Measurements from ENCODE around the gene VSNL1.

VSNL1 gene

GRCh38 chr2:17600556-17601204 is 60.2 kb downstream of the VSNL1 start:
- no peak for DNase-seq (ENCODE audit: low read depth)

GRCh38 chr2:17604050-17604449 is 63.6 kb downstream of the VSNL1 start:
- H3K4me3 ChIP-seq (ENCODE audit: low read depth, low read length), result no peak overlapping the region

More at GRCh38 chr2:17600556-17601204, 60.2 kb downstream of the VSNL1 start:
- H3K4me3 ChIP-seq (ENCODE audit: low read depth, low read length), result no peak overlapping the region

GRCh38 chr2:17605696-17606095 is 65.2 kb downstream of the VSNL1 start:
- no peak for DNase-seq (ENCODE audit: low read depth)
- H3K4me3 ChIP-seq (ENCODE audit: low read depth, low read length), result no peak overlapping the region

More at GRCh38 chr2:17604050-17604449, 63.6 kb downstream of the VSNL1 start:
- no peak for DNase-seq (ENCODE audit: low read depth)

- H3K4me3 ChIP-seq (ENCODE audit: low read depth, low read length), result no peak overlapping the region
- no peak for DNase-seq (ENCODE audit: low read depth)
These were observed 66.4 kb downstream of the VSNL1 start for GRCh38 chr2:17606851-17607250.

GRCh38 chr2:17607379-17607778 is 66.9 kb downstream of the VSNL1 start:
- no peak overlapping the region for H3K4me3 ChIP-seq (ENCODE audit: low read depth, low read length)
- no peak for DNase-seq (ENCODE audit: low read depth)

GRCh38 chr2:17608251-17608650 is 67.8 kb downstream of the VSNL1 start:
- DNase-seq (ENCODE audit: low read depth), result no peak
- no peak overlapping the region for H3K4me3 ChIP-seq (ENCODE audit: low read depth, low read length)

GRCh38 chr2:17610521-17610920 is 70.0 kb downstream of the VSNL1 start:
- no peak for DNase-seq (ENCODE audit: low read depth)
- H3K4me3 ChIP-seq (ENCODE audit: low read depth, low read length), result no peak overlapping the region

- no peak for DNase-seq (ENCODE audit: low read depth)
- no peak overlapping the region for H3K4me3 ChIP-seq (ENCODE audit: low read depth, low read length)
These were observed 70.5 kb downstream of the VSNL1 start for GRCh38 chr2:17611036-17611435.

GRCh38 chr2:17614174-17614930 is 73.9 kb downstream of the VSNL1 start:
- no peak overlapping the region for H3K4me3 ChIP-seq (ENCODE audit: low read depth, low read length)
- no peak for DNase-seq (ENCODE audit: low read depth)

- DNase-seq (ENCODE audit: low read depth), result no peak
- H3K4me3 ChIP-seq (ENCODE audit: low read depth, low read length), result no peak overlapping the region
These were observed 74.7 kb downstream of the VSNL1 start for GRCh38 chr2:17615147-17615546.

- peak; percentile 44 for DNase-seq (ENCODE audit: low read depth)
- no peak overlapping the region for H3K4me3 ChIP-seq (ENCODE audit: low read depth, low read length)
These were observed 75.3 kb downstream of the VSNL1 start for GRCh38 chr2:17615728-17616351.

GRCh38 chr2:17616405-17616804 is 75.9 kb downstream of the VSNL1 start:
- no peak overlapping the region for H3K4me3 ChIP-seq (ENCODE audit: low read depth, low read length)
- no peak for DNase-seq (ENCODE audit: low read depth)

GRCh38 chr2:17617516-17617915 is 77.0 kb downstream of the VSNL1 start:
- no peak overlapping the region for H3K4me3 ChIP-seq (ENCODE audit: low read depth, low read length)
- no peak for DNase-seq (ENCODE audit: low read depth)

GRCh38 chr2:17617955-17618354 is 77.5 kb downstream of the VSNL1 start:
- no peak for DNase-seq (ENCODE audit: low read depth)
- no peak overlapping the region for H3K4me3 ChIP-seq (ENCODE audit: low read depth, low read length)

GRCh38 chr2:17620280-17620679 is 79.8 kb downstream of the VSNL1 start:
- H3K4me3 ChIP-seq (ENCODE audit: low read depth, low read length), result no peak overlapping the region
- no peak for DNase-seq (ENCODE audit: low read depth)

- no peak for DNase-seq (ENCODE audit: low read depth)
These were observed 80.3 kb downstream of the VSNL1 start for GRCh38 chr2:17620841-17621240.

GRCh38 chr2:17621781-17622180 is 81.3 kb downstream of the VSNL1 start:
- DNase-seq (ENCODE audit: low read depth), result no peak
- no peak overlapping the region for H3K4me3 ChIP-seq (ENCODE audit: low read depth, low read length)

More at GRCh38 chr2:17620841-17621240, 80.3 kb downstream of the VSNL1 start:
- no peak overlapping the region for H3K4me3 ChIP-seq (ENCODE audit: low read depth, low read length)

- no peak overlapping the region for H3K4me3 ChIP-seq (ENCODE audit: low read depth, low read length)
- DNase-seq (ENCODE audit: low read depth), result no peak
These were observed 85.0 kb downstream of the VSNL1 start for GRCh38 chr2:17625446-17625845.

- H3K4me3 ChIP-seq (ENCODE audit: low read depth, low read length), result no peak overlapping the region
- no peak for DNase-seq (ENCODE audit: low read depth)
These were observed 86.5 kb downstream of the VSNL1 start for GRCh38 chr2:17626986-17627385.

- DNase-seq (ENCODE audit: low read depth), result no peak
- H3K4me3 ChIP-seq (ENCODE audit: low read depth, low read length), result no peak overlapping the region
These were observed 86.9 kb downstream of the VSNL1 start for GRCh38 chr2:17627434-17627833.
